ENCODE measurements around the gene TMEM131. TPM values are rescaled to one million over a fixed set of nuclear protein-coding genes. Genes with fewer than 3 reads are reported as not detected.

Gene TMEM131
- total RNA-seq, 1 donor, result 30.0 TPM

- no peak overlapping the region for H3K4me3 ChIP-seq (ENCODE audit: insufficient read depth, low read length)
- DNase-seq (ENCODE audit: insufficient read length, low spot score, missing footprints), result no peak
- no peak for TF ChIP-seq CTCF (IDR thresholded peaks at IDR 0.05; ENCODE audit: extremely low read depth, low read depth, low read length)
- H4K20me1 ChIP-seq (ENCODE audit: insufficient read depth, low read length), result no peaks in the 10 kb centered on the region
- peaks cover 19% of the 10 kb centered on the region for H3K36me3 ChIP-seq (ENCODE audit: insufficient read depth, low read length)
- H3K27ac ChIP-seq (ENCODE audit: low read depth, low read length), result no peak overlapping the region
- no peak overlapping the region for H3K4me2 ChIP-seq (ENCODE audit: insufficient read depth, low read length)
- H2AFZ ChIP-seq (ENCODE audit: low read length), result no peak overlapping the region
- H3K27me3 ChIP-seq (ENCODE audit: insufficient read depth, low read length), result no peaks in the 10 kb centered on the region
- no peaks in the 10 kb centered on the region for H3K79me2 ChIP-seq (ENCODE audit: insufficient read depth, low read length)
- H3K9me3 ChIP-seq (ENCODE audit: low read depth, low read length), result no peaks in the 10 kb centered on the region
- H3K4me1 ChIP-seq (ENCODE audit: insufficient read depth, low read length), result no peaks in the 10 kb centered on the region
Measured at GRCh38 chr2:97792416-97792815, 203.3 kb downstream of the TMEM131 start.

GRCh38 chr2:97788986-97789644, 206.6 kb downstream of the TMEM131 start:
- Histone ChIP-seq H2AFZ (ENCODE audit: low read length) (no peak overlapping the region), H3K27ac (ENCODE audit: low read depth, low read length) (no peak overlapping the region), H3K4me2 (ENCODE audit: insufficient read depth, low read length) (no peak overlapping the region), H4K20me1 (ENCODE audit: insufficient read depth, low read length) (no peaks in the 10 kb centered on the region), H3K4me3 (ENCODE audit: insufficient read depth, low read length) (no peak overlapping the region), H3K79me2 (ENCODE audit: insufficient read depth, low read length) (no peaks in the 10 kb centered on the region), H3K36me3 (ENCODE audit: insufficient read depth, low read length) (peaks cover 19% of the 10 kb centered on the region), H3K9me3 (ENCODE audit: low read depth, low read length) (no peaks in the 10 kb centered on the region), H3K27me3 (ENCODE audit: insufficient read depth, low read length) (no peaks in the 10 kb centered on the region), H3K4me1 (ENCODE audit: insufficient read depth, low read length) (no peaks in the 10 kb centered on the region)
- no peak for TF ChIP-seq CTCF (IDR thresholded peaks at IDR 0.05; ENCODE audit: extremely low read depth, low read depth, low read length)
- peak; percentile 47 for DNase-seq (ENCODE audit: insufficient read length, low spot score, missing footprints)

- Histone ChIP-seq H3K4me1 (ENCODE audit: insufficient read depth, low read length) (no peaks in the 10 kb centered on the region), H3K4me3 (ENCODE audit: insufficient read depth, low read length) (no peak overlapping the region), H2AFZ (ENCODE audit: low read length) (no peak overlapping the region), H3K9me3 (ENCODE audit: low read depth, low read length) (no peaks in the 10 kb centered on the region), H3K27ac (ENCODE audit: low read depth, low read length) (no peak overlapping the region), H3K36me3 (ENCODE audit: insufficient read depth, low read length) (no peaks in the 10 kb centered on the region), H4K20me1 (ENCODE audit: insufficient read depth, low read length) (no peaks in the 10 kb centered on the region), H3K27me3 (ENCODE audit: insufficient read depth, low read length) (no peaks in the 10 kb centered on the region), H3K4me2 (ENCODE audit: insufficient read depth, low read length) (no peak overlapping the region), H3K79me2 (ENCODE audit: insufficient read depth, low read length) (peaks cover 2% of the 10 kb centered on the region)
- TF ChIP-seq CTCF (IDR thresholded peaks at IDR 0.05; ENCODE audit: extremely low read depth, low read depth, low read length), result no peak
- DNase-seq (ENCODE audit: insufficient read length, low spot score, missing footprints), result no peak
Measured at GRCh38 chr2:97785818-97786217, 209.9 kb downstream of the TMEM131 start.

GRCh38 chr2:97784953-97785352, 210.8 kb downstream of the TMEM131 start:
- H4K20me1 ChIP-seq (ENCODE audit: insufficient read depth, low read length), result no peaks in the 10 kb centered on the region
- no peak for TF ChIP-seq CTCF (IDR thresholded peaks at IDR 0.05; ENCODE audit: extremely low read depth, low read depth, low read length)
- no peak for DNase-seq (ENCODE audit: insufficient read length, low spot score, missing footprints)

More at GRCh38 chr2:97784953-97785352, 210.8 kb downstream of the TMEM131 start:
- Histone ChIP-seq H3K36me3 (ENCODE audit: insufficient read depth, low read length) (peaks cover 3% of the 10 kb centered on the region), H3K27ac (ENCODE audit: low read depth, low read length) (no peak overlapping the region), H3K79me2 (ENCODE audit: insufficient read depth, low read length) (peaks cover 2% of the 10 kb centered on the region), H3K9me3 (ENCODE audit: low read depth, low read length) (no peaks in the 10 kb centered on the region), H3K27me3 (ENCODE audit: insufficient read depth, low read length) (no peaks in the 10 kb centered on the region), H2AFZ (ENCODE audit: low read length) (no peak overlapping the region), H3K4me2 (ENCODE audit: insufficient read depth, low read length) (no peak overlapping the region), H3K4me3 (ENCODE audit: insufficient read depth, low read length) (no peak overlapping the region), H3K4me1 (ENCODE audit: insufficient read depth, low read length) (no peaks in the 10 kb centered on the region)

Data from osteoblast (primary cell).